ENCODE measurements around the gene CHKA.

The CHKA gene

GRCh38 chr11:68011051-68011943 is 109.9 kb downstream of the CHKA start:
- DNase-seq: no peak

- DNase-seq: no peak
Observed at GRCh38 chr11:68010090-68011041, 110.8 kb downstream of the CHKA start, which contains the start of gene ALDH3B1. TSS of gene ALDH3B1 (plus strand) at chr11:68010327. CDS start at chr11:68015298, 4,971 bp downstream.

- no peak for DNase-seq
Observed at GRCh38 chr11:68009391-68010089, 111.6 kb downstream of the CHKA start.

- no peak for DNase-seq
Observed at GRCh38 chr11:68008381-68009337, 112.5 kb downstream of the CHKA start.

GRCh38 chr11:68007498-68008380 is 113.4 kb downstream of the CHKA start:
- no peak for DNase-seq

GRCh38 chr11:68006606-68007166 is 114.5 kb downstream of the CHKA start:
- no peak for DNase-seq

GRCh38 chr11:68004551-68005335 is 116.4 kb downstream of the CHKA start:
- no peak for DNase-seq

GRCh38 chr11:68003846-68004550 is 117.2 kb downstream of the CHKA start, which contains the start of gene UNC93B1:
TSS of gene UNC93B1 (minus strand) at chr11:68004097. CDS start at chr11:68004043, 54 bp downstream.
- DNase-seq: no peak

GRCh38 chr11:68002938-68003845 is 118.0 kb downstream of the CHKA start:
- no peak for DNase-seq

All from NCI-H187 treated with DMSO at 0.1 percent for 48 hours (cell line).